HL-60 (cell line): Measurements from ENCODE around the gene SKI.

Experiments
- DNase-seq, 2 experiments: peaks; one replicate each; pipeline ENCODE4 v3.0.0-alpha.2; 2010 to 2020; ENCODE audit warnings: low read depth in 1 of 2, low spot score in 1 of 2
- H3K27ac ChIP-seq: fragments of 250-450 bp; sonication (Bioruptor Pico); replicated peaks from 2 replicates; pipeline ENCODE4 v1.5.1; 2020; ENCODE audit warnings: mild to moderate bottlenecking, moderate library complexity
- H3K27me3 ChIP-seq: fragments of 250-450 bp; sonication (Bioruptor Pico); 2 replicates; pipeline ENCODE4 v1.5.1; 2021; ENCODE audit warnings: mild to moderate bottlenecking, moderate library complexity; ENCODE audit not compliant: insufficient read depth, poor library complexity, severe bottlenecking
- H3K4me3 ChIP-seq: replicated peaks from 2 replicates; pipeline ENCODE4 v1.5.1; 2011; ENCODE audit warnings: mild to moderate bottlenecking, control low read depth, low read length; ENCODE audit not compliant: insufficient read depth
- GABPA ChIP-seq: IDR thresholded peaks from 2 replicates; pipeline ENCODE4 v1.6.1; 2012; ENCODE audit warnings: low read depth
- POLR2AphosphoS5 ChIP-seq: IDR thresholded peaks from 2 replicates; pipeline ENCODE4 v1.6.1; 2012; ENCODE audit warnings: low read depth
- SPI1 ChIP-seq: IDR thresholded peaks from 2 replicates; pipeline ENCODE4 v1.6.1; 2012; ENCODE audit warnings: low read depth, mild to moderate bottlenecking, borderline replicate concordance
- TF ChIP-seq, protein P1 (sequence below): IDR thresholded peaks from one replicate; pipeline ENCODE4 v1.5.1; 2011; ENCODE audit warnings: low read length, control low read depth, inconsistent platforms; ENCODE audit not compliant: insufficient read depth
- TF ChIP-seq, protein P2 (sequence below): IDR thresholded peaks from 2 replicates; pipeline ENCODE4 v1.6.1; 2012; ENCODE audit warnings: low read depth; ENCODE audit not compliant: insufficient replicate concordance

The SKI gene

DNA sequence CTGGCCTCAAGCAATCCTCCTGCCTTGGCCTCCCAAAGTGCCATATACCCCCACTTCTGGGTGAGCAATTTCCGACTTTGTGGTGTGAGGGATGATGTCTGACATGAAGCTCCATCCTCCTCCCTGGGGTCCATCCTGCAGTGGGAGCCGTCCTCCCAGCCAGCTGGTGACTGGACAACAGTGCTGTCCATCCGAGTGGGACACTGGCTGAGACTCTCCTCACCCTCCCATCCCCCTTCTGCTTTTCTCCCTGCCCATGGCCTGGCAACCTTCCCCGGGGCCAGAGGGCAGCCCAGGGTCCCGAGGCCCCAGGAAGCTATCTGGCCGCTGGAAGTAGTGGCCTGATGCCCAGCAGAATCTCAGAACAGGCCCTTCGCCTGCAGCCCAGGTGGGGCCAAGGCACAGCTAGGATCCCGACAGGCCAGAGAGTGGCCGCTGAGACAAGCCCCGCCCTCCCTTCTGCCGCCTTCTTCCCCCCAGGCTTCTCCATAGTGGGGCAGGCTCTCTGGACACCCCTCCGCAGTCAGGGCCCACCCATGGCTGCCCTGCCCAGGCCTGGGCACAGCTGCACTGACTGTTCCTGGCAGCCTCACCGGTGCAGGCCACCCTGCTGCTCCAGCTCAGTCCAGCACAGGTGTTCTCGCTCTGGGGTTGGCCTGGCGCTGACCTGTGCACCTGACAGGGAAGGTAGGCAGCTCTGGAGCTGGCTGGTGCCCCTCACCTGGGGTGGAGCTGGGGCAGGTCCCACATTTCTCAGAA, 25.1 kb upstream of the SKI start:
- TF ChIP-seq, protein P1, sequence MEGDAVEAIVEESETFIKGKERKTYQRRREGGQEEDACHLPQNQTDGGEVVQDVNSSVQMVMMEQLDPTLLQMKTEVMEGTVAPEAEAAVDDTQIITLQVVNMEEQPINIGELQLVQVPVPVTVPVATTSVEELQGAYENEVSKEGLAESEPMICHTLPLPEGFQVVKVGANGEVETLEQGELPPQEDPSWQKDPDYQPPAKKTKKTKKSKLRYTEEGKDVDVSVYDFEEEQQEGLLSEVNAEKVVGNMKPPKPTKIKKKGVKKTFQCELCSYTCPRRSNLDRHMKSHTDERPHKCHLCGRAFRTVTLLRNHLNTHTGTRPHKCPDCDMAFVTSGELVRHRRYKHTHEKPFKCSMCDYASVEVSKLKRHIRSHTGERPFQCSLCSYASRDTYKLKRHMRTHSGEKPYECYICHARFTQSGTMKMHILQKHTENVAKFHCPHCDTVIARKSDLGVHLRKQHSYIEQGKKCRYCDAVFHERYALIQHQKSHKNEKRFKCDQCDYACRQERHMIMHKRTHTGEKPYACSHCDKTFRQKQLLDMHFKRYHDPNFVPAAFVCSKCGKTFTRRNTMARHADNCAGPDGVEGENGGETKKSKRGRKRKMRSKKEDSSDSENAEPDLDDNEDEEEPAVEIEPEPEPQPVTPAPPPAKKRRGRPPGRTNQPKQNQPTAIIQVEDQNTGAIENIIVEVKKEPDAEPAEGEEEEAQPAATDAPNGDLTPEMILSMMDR, result no peak
- TF ChIP-seq, protein P2, sequence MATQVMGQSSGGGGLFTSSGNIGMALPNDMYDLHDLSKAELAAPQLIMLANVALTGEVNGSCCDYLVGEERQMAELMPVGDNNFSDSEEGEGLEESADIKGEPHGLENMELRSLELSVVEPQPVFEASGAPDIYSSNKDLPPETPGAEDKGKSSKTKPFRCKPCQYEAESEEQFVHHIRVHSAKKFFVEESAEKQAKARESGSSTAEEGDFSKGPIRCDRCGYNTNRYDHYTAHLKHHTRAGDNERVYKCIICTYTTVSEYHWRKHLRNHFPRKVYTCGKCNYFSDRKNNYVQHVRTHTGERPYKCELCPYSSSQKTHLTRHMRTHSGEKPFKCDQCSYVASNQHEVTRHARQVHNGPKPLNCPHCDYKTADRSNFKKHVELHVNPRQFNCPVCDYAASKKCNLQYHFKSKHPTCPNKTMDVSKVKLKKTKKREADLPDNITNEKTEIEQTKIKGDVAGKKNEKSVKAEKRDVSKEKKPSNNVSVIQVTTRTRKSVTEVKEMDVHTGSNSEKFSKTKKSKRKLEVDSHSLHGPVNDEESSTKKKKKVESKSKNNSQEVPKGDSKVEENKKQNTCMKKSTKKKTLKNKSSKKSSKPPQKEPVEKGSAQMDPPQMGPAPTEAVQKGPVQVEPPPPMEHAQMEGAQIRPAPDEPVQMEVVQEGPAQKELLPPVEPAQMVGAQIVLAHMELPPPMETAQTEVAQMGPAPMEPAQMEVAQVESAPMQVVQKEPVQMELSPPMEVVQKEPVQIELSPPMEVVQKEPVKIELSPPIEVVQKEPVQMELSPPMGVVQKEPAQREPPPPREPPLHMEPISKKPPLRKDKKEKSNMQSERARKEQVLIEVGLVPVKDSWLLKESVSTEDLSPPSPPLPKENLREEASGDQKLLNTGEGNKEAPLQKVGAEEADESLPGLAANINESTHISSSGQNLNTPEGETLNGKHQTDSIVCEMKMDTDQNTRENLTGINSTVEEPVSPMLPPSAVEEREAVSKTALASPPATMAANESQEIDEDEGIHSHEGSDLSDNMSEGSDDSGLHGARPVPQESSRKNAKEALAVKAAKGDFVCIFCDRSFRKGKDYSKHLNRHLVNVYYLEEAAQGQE, result no peak
- TF ChIP-seq GABPA, result no peak
- TF ChIP-seq SPI1, result no peak
- no peak for TF ChIP-seq POLR2AphosphoS5
- H3K27ac ChIP-seq, result no peak overlapping the region
- DNase-seq, result no peak
- no peak overlapping the region for H3K4me3 ChIP-seq
- peaks cover 2% of the 10 kb centered on the region for H3K27me3 ChIP-seq

DNA sequence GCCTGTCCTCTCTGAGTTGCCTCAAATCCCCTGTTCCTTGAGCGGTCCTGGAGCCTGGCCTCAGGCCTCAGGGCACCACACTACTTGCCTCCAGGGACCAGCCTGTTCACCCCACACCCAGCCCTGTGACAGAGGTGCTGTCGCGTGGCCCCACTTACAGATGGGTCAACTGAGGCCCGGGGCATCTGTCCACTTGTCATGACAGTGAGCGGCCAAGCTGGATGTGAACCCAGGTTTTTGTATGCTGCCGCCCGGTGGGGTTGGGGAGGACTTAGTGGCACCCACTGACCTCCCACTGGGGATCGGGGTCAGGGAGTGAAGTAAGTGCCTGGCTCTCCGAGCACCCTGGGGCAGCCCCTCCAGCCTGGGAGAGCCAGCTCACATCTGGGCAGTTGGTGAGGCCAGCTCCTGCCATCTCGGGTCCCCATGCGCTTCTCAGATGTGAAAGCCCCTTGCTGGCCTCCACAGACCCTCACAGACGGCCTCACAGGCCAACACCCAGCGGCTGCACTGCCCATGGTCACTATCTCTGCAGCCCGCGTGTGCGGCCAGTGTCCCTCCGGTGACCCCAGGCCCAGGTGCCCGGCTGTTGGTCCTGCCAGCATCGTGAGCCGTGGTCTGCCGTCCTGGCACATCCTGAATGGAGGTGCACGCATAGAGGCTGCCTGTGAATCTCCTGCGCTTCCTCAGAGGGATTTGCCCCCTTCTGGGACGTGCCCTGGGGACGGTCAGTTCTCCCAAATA, 24.3 kb upstream of the SKI start:
- H3K27me3 ChIP-seq, result peaks cover 2% of the 10 kb centered on the region
- no peak overlapping the region for H3K27ac ChIP-seq
- no peak for TF ChIP-seq POLR2AphosphoS5
- no peak for TF ChIP-seq SPI1
- TF ChIP-seq, protein P2, result no peak
- DNase-seq, result no peak
- no peak overlapping the region for H3K4me3 ChIP-seq

DNA sequence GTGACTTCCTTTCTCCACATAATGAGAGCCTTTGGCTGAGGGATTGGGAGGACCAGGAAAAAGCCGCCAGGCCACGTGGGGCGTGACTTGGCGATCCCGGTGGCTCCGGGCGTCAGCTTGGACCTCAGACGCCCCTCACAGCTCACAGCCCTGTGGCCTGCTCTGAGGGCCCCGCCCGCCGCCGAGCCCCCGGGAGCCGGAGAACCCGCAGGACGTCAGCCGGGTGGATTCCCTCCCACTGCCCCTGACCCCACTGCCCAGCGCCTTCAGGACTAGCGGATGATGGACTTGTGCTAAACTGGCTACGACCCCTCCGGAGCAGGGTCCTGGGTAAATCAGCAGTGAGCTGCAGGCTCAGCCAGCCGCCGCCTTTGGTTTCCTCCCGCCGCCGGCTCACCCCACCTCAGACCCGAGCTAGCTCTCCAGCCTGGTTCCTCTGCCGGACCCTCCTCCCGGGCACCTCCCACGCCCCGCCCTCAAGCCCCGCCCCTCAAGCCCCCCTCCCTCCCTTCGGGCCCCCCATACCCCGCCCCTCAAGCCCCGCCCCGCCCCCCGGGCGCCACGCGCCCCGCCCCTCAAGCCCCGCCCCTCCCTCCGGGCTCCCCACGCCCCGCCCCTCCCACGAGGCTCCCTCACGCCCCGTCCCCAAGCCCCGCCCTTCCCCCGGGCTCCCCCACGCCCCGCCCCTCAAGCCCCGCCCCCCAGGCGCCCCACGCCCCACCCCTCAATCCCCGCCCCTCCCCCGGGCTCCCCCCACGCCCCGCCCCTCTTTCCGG, 23.5 kb upstream of the SKI start:
- Histone ChIP-seq H3K27ac (no peak overlapping the region), H3K4me3 (peak overlapping the region; percentile 37), H3K27me3 (no peaks in the 10 kb centered on the region)
- TF ChIP-seq POLR2AphosphoS5 (no peak), GABPA (no peak), SPI1 (no peak; the same call in 1 of the 2 replicates)
- TF ChIP-seq, protein P1, result no peak
- TF ChIP-seq, protein P2, result no peak
- peak; percentile 66 to 76 for DNase-seq
